HepG2 (cell line): ENCODE results near the gene MPIG6B. TPM values are rescaled to one million over a fixed set of nuclear protein-coding genes. Genes with fewer than 3 reads are reported as not detected.

ENCODE experiments used
- ATF6 ChIP-seq: sonication (generic); formaldehyde crosslinking; conservative IDR thresholded peaks from 2 replicates; pipeline ENCODE4 v1.4.0; 2020; ENCODE audit warnings: missing genetic modification reagents
- BRCA1 ChIP-seq: sonication (generic); formaldehyde crosslinking; IDR thresholded peaks from 2 replicates; pipeline ENCODE4 v1.4.0; 2020; ENCODE audit warnings: missing genetic modification reagents
- EZH2 ChIP-seq: conservative IDR thresholded peaks from 2 replicates; pipeline ENCODE4 v1.6.1; 2012; ENCODE audit warnings: mild to moderate bottlenecking, low read depth, low read length, moderate library complexity
- FOXJ3 ChIP-seq: sonication (generic); formaldehyde crosslinking; IDR thresholded peaks from 2 replicates; pipeline ENCODE4 v1.4.0; 2020; ENCODE audit warnings: missing genetic modification reagents, mild to moderate bottlenecking, borderline replicate concordance
- HMGXB3 ChIP-seq: sonication (generic); formaldehyde crosslinking; IDR thresholded peaks from 2 replicates; pipeline ENCODE4 v1.4.0; 2020; ENCODE audit warnings: missing genetic modification reagents, borderline replicate concordance
- NKX3-1 ChIP-seq: sonication (generic); formaldehyde crosslinking; IDR thresholded peaks from 2 replicates; pipeline ENCODE4 v1.5.0; 2020; ENCODE audit warnings: missing genetic modification reagents
- PLSCR1 ChIP-seq: sonication (generic); formaldehyde crosslinking; IDR thresholded peaks from 2 replicates; pipeline ENCODE4 v1.5.0; 2020; ENCODE audit warnings: missing genetic modification reagents, mild to moderate bottlenecking, borderline replicate concordance
- POLR2AphosphoS2 ChIP-seq: IDR thresholded peaks from 2 replicates; pipeline ENCODE4 v1.6.1; 2011; ENCODE audit warnings: low read depth, low read length, improper control_type of control experiment
- SOX5 ChIP-seq: IDR thresholded peaks from 2 replicates; pipeline ENCODE4 v1.6.1; 2016; ENCODE audit warnings: borderline replicate concordance
- SOX6 ChIP-seq, 2 experiments: fragments of 450-650 bp in 1 of 2; sonication (generic) in 1 of 2; formaldehyde crosslinking in 1 of 2; IDR thresholded peaks; 2 replicates each; pipeline versions ENCODE4 v1.4.0 to v1.6.1; 2017 to 2020; ENCODE audit warnings: antibody characterized with exemption in 1 of 2, mild to moderate bottlenecking in 1 of 2, missing genetic modification reagents in 1 of 2
- SYNCRIP ChIP-seq: fragments of 200-400 bp; formaldehyde crosslinking; IDR thresholded peaks from 2 replicates; pipeline ENCODE4 v1.6.1; 2018; ENCODE audit warnings: mild to moderate bottlenecking, low read depth, low read length; ENCODE audit not compliant: insufficient read depth
- ZBTB3 ChIP-seq: sonication (generic); formaldehyde crosslinking; IDR thresholded peaks from 2 replicates; pipeline ENCODE4 v1.4.0; 2020; ENCODE audit warnings: low read depth, mild to moderate bottlenecking, moderate library complexity, missing genetic modification reagents, borderline replicate concordance
- ZFP62 ChIP-seq: sonication (generic); formaldehyde crosslinking; IDR thresholded peaks from 2 replicates; pipeline ENCODE4 v1.4.0; 2020; ENCODE audit warnings: missing genetic modification reagents
- ZMYM4 ChIP-seq: sonication (generic); formaldehyde crosslinking; IDR thresholded peaks from 2 replicates; pipeline ENCODE4 v1.8.1; 2023; ENCODE audit warnings: mild to moderate bottlenecking, missing genetic modification reagents
- ZNF292 ChIP-seq: sonication (generic); formaldehyde crosslinking; IDR thresholded peaks from 2 replicates; pipeline ENCODE4 v1.8.1; 2022; ENCODE audit warnings: mild to moderate bottlenecking, low read depth, missing genetic modification reagents, borderline replicate concordance
- ZNF503 ChIP-seq: sonication (generic); formaldehyde crosslinking; IDR thresholded peaks from 2 replicates; pipeline ENCODE4 v1.4.0; 2020; ENCODE audit warnings: missing genetic modification reagents
- ZNF639 ChIP-seq: conservative IDR thresholded peaks from 2 replicates; pipeline ENCODE4 v1.6.1; 2018; ENCODE audit warnings: missing genetic modification reagents
- polyA plus RNA-seq, 8 experiments: library from polyadenylated mRNA; depleted of rRNA in 3 of 8; stranded (reverse) in 7 of 8; unstranded in 1 of 8; fragments of >200 nt; fragmentation: Illumina TruSeq in 4 of 8; extraction: Trizol in 4 of 8; gene quantifications; 2 replicates each; pipeline versions ENCODE4 v1.2.1 to v1.2.3, GENCODE V29; 2011 to 2016; ENCODE audit warnings: low read depth in 4 of 8, missing spikeins in 1 of 8, mixed read lengths in 1 of 8; ENCODE audit not compliant: insufficient read depth in 1 of 8
- total RNA-seq, 5 experiments: library from RNA; depleted of rRNA; stranded (reverse); fragments of >200 nt; fragmentation: Illumina TruSeq; extraction: Trizol; gene quantifications; 2 replicates each; pipeline ENCODE4 v1.2.3, GENCODE V29; 2016; ENCODE audit warnings: low read depth in 1 of 5

MPIG6B gene
- total and polyA plus RNA-seq, 2 of the 13 experiments (the other 11 are each of a cell fraction or from before 2014, with no cell fraction given) = not detected

- TF ChIP-seq ZNF503 (CRISPR knock-in tag) = peak; percentile 59; the same call in 1 of the 2 replicates
- TF ChIP-seq PLSCR1 = no peak
- TF ChIP-seq SOX6 (IDR thresholded peaks at IDR 0.05) = no peak
- peak; percentile 35 for TF ChIP-seq SOX6 (CRISPR knock-in tag; IDR thresholded peaks at IDR 0.05)
- no peak for TF ChIP-seq ZNF639 (CRISPR knock-in tag)
- no peak; the same call in 1 of the 2 replicates for TF ChIP-seq NKX3-1 (CRISPR knock-in tag)
- TF ChIP-seq FOXJ3 = no peak
- TF ChIP-seq BRCA1 (CRISPR knock-in tag) = no peak; the same call in 1 of the 2 replicates
- no peak for TF ChIP-seq SYNCRIP
- TF ChIP-seq ZNF292 (CRISPR knock-in tag) = no peak; the same call in 1 of the 2 replicates
- TF ChIP-seq ATF6 (CRISPR knock-in tag) = peak; percentile 93; the same call in 1 of the 2 replicates
- no peak for TF ChIP-seq EZH2
- peak; percentile 84; the same call in 1 of the 2 replicates for TF ChIP-seq POLR2AphosphoS2
- no peak for TF ChIP-seq ZBTB3 (CRISPR knock-in tag)
- TF ChIP-seq ZMYM4 (CRISPR knock-in tag) = peak; percentile 71
- TF ChIP-seq ZFP62 (CRISPR knock-in tag) = no peak
- TF ChIP-seq HMGXB3 (CRISPR knock-in tag) = peak; percentile 83; the same call in 1 of the 2 replicates
- peak; percentile 68 for TF ChIP-seq SOX5 (CRISPR knock-in tag)
Measured at GRCh38 chr6:31736021-31736767, 13.0 kb downstream of the MPIG6B start, which contains the start of gene CLIC1 (continued).
